GM18520 (cell line): Measurements from ENCODE around the gene FAM216A.
"Not testable (repeated sequence)": the region's sequence is repeated elsewhere in the genome, so short reads cannot be mapped to it uniquely, and the experiment has no call there.

ENCODE experiments used
- ATAC-seq: cut with Tn5 transposase; IDR thresholded peaks from one replicate; pipeline ENCODE4 v1.9.1; 2021; ENCODE audit not compliant: unreplicated experiment

The FAM216A gene, protein sequence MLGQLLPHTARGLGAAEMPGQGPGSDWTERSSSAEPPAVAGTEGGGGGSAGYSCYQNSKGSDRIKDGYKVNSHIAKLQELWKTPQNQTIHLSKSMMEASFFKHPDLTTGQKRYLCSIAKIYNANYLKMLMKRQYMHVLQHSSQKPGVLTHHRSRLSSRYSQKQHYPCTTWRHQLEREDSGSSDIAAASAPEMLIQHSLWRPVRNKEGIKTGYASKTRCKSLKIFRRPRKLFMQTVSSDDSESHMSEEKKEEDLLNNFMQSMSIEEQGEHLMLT

DNA sequence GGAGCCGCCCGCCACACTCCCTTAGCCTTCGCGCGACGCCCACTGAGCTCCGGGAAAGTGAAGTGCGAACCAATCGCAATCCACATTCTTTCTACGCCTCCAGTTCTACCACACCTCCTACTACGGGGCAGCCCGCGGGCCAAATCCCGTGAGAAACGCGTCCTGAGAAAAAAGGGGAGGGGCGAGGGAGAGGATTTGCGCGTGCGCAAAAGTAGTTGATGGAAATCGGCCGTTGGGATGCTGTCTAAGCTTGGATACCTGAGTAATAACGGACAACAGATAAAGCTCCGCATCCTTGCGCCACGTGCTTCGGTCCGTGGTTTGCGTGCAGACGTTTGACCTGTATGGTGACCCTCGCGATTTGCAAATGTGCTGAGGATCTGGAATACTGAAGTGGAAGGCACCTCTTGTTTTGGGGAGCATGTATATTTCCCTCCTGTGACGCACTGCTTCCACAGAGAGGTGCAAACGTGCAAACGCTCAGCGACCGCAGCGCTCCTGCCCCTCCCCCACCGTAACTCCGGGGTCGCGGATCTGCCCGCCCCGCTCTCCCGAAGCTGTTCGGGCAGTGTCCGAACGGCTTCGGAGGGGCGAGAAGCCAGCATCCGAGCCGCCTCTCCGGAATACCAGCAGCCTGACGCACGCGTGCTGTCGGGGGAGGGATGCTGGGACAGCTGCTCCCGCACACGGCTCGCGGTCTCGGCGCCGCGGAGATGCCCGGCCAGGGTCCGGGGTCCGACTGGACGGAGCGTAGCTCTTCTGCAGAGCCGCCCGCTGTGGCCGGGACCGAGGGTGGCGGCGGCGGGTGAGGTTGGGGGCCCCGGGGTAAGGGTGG, at the start of gene FAM216A, which contains the start of gene GPN3:
TSS of gene FAM216A (plus strand) at position 632 of the 835 bp plus-strand sequence. CDS start at position 663, 31 bp downstream.
TSS of gene GPN3 (minus strand) at position 44 of the 835 bp plus-strand sequence. CDS start 54 bp downstream, outside the sequence.
- ATAC-seq, result peak; percentile 72

DNA sequence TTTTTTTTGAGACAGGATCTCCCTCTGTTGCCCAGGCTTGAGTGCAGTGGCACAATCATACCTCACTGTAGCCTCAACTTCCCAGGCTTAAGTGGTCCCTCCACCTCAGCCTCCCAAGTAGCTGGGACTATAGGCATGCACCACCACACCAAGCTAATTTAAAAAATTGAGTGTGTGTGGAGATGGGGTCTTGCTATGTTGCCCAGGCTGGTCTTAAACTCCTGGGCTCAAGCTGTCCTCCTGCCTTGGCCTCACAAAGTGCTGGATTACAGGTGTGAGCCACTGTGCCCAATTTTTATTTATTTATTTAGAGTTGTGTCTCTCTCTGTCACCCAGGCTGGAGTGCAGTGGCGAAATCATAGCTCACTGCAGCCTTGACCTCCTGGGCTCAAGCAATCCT, 48.0 kb upstream of the FAM216A start:
- ATAC-seq, result not testable (repeated sequence)

DNA sequence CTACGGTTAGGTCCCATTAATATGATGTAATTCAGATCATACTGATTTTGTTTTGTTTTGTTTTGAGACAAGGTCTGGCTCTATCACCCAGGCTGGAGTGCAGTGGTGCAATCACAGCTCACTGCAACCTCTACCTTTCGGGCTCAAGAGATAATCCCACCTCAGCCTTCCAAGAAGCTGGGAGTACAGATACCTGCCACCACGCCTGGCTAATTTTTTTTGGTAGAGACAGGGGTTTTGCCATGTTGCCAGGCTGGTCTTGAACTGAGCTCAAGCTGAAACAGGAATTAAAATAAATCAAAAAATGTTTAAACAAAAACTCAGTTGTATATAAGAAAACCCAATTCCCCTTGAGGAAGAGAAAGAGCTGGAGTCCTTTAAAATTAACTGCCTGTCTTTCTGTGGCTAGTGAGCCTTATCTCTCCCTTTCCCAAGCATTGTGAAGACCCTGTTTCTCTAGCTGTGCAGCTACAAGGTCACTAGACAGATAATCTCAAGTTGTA, 47.4 kb upstream of the FAM216A start:
- no peak for ATAC-seq

DNA sequence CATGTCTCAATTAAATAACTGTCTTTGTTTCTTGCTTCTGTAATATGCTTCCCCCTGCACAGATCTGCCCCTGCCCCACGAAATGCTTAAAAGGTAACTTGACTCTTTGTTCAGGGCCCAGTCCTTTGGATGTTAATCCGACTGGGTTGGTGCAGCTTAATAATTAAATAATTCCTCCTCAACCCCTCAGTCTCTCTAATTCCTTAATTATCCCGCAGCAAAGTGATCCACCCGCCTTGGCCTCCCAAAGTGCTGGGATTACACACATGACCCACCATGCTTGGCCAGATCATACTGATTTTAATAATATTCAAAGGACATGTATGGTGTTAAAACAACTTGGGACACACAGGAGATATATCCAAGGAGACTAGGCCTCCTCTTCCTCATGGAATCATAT, 46.9 kb upstream of the FAM216A start:
- ATAC-seq, result no peak

DNA sequence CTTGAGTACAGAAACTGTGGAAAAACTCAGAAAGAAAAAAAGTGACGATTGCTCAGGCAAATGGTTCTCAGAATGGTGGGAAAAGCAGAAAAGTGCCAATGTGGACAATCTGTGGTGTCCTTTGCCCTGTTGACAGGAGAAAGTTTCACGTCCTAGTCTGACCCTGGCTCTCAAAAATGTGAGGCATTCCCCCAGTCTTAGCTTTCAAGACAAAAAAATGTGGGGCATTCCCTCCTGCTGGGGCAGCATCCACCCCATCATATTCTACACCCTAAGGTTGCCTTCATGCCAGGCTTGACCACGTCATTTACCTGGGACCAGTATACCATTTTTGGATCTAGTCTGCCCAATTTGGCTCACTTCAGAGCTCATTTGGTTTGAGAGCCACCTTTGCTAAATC, 44.4 kb upstream of the FAM216A start:
- ATAC-seq, result no peak

DNA sequence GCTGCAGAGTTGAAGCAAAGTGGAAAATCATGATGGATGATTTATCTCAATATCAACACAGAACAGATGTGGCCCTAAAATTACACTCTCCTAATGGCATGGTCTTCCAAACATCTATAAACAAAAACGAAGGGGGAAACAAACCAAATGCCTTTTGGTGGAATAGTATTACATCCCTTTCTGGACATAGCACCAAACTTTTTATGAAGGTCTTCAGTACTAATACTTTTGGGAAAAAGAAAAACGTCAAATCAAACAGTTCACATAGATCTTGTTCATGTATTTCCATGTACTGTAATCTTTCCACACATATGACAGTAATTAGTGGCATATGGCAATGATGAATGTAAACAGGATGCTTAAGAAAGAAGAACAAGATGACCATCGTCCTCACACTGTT, 42.2 kb upstream of the FAM216A start:
- ATAC-seq, result no peak

DNA sequence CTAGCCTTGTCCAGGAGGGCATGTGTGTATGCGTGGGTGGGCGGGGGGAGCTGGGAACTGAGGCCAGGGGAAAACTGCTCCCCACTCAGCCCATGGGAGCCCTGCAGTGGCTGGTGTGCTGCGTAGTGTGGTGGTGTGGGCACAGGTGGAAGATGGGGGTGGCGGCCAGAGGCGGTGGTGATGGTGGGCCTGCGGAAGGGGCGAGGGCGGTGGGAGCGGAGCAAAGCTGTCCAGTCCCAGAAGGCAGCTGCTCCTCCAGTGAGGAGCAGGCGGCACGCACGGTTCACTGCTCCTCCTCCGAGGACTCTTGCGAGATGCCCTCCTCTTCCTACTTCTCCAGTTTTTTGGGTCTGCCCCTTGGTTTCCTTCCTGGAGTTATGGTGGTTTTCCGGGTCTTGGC, 39.0 kb upstream of the FAM216A start:
- not testable (repeated sequence) for ATAC-seq

DNA sequence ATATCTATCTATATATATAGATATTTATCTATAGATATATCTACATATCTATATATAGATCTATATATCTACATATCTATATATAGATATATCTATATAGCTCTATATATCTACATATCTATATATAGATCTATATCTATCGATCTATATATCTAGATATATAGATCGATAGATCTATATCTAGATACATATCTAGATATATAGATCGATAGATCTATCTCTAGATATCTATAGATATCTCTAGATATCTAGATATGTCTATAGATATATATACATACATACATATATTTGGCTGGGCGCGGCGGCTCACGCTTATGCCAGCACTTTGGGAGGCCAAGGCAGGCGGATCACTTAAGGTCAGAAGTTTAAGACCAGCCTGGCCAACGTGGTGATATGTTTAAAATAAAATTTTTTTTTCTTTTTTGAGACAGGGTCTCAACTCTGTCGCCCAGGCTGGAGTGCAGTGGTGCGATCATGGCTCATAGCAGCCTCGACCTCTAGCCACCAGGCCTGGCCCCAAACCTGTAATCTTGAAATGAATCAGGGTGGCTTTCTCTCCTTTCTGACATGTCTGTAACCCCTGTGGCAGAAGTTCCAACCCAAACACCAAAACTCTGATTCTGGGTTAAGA, 36.6 kb upstream of the FAM216A start:
- no peak for ATAC-seq

DNA sequence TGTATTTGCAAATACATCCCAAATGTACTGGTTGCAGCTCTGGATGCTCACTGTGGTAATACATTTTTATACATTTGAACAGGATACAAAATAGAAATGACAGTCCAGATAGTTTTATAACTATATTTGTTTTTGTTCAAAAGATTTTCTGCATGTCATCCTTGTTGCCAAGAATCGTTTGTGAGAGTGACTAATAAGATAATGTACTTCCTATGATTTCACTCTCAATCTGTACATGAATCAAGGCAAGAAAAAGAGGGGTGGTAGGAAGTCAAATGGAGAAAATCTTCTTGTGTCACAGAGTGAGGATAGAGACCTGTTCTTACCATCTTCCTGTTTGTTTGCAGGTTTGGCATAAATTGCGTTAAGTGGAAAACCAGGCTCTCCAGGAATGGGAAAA, 32.4 kb upstream of the FAM216A start:
- no peak for ATAC-seq

DNA sequence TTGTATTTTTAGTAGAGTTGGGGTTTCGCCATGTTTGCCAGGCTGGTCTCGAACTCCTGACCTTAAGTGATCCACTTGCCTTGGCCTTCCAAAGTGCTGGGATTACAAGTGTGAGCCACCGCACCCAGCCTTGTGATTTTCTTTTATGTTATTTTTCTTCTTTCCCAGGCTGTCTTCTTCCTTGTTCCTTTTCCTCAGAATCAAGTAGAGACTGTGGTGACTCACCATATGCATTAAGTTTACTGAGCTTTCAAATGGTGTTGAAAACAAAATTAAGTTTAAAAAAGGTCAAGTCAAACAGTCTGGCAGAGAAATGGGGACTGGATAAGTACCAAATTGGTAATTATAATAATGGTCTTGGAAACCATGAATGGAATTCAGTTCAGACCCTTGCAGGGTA, 24.2 kb upstream of the FAM216A start:
- no peak for ATAC-seq

DNA sequence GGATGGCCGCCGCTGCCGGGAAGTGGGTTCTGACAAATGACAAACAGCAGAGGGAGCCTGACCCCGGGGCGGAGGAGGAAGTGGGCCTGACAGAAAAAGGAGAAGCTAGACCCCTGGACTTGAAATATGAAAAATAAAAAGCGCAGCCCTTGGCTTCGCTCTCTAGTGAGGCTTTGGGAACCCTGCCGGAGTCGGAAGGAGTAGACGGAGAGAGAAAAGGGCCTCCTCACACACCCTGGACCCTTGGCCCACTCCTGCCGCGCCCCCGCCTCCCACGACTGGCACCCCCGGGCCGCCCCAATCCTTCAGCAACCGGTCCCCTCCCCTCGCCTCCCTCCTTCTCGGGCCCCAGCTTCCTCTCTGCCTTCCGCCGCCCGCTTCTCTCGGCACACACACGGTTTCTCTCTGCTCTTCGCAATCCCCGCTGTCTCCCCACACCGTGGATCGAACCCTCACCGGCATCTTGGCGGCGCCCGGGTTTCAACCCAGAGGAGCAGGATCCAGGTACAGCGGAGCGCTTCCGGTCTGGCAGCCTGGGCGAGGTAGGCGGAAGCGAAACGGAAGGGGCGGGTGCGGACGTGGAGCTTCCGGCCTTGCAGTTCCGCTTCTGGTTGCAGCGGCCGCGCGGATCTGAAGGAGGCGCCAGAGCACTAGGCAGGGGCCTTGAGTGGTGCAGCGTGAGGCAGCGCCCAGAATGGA, 18.7 kb upstream of the FAM216A start, which contains the start of gene ARPC3:
TSS of gene ARPC3 (minus strand) at position 539 of the 699 bp plus-strand sequence. CDS start at position 462, 77 bp downstream.
- peak; percentile 94 for ATAC-seq

DNA sequence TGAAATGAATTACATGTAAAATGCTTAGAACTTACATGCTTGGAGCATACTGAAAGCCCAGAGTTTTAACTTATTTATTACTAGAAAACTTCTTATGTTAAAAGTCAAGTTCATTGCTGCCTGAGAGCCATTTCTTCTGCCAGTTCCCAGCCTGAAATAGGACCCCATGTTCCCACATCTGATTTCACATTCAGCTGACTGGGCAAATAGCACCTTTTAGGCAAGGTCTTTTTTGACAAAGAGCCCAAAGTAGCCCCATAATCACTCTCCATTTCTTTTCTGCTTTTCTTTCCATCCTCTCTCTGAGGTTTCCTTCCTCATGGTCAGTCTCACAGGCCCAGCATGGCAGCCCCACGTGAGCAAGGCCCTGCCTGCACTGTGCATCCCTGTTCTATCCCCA, 17.4 kb upstream of the FAM216A start:
- ATAC-seq, result no peak

DNA sequence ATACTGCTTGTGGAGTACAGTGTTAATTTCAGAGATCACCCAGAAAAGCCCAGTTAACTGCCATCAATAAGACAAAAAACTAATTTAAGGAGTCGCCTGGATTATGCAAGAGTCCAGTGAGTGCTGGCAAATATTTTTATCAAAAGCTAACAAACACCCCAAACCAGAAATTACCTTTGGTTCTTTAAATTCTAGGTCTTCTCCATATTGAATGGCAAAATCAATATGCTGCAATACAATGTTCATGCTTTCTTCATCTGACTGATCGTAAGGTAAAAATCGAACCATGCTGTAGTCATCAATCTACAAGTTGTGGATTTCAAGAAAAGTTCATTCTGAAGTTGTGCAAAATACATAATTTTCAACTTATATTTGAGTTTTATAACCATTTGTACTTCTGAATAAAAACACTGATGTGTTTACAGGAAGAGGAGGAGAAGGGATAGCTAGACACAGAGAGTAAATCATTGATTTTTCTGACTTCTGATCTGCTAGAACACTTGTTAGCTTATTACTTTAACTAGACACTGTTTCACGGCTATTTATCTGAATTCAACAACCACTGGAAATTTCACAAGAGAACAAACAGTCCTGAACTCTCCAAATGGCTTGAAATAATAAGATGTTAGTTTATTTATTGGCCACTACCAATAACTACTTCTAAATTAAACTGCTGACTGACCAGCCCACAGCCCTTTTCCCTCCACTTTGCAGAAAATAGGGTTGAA, 14.9 kb upstream of the FAM216A start:
- no peak for ATAC-seq

DNA sequence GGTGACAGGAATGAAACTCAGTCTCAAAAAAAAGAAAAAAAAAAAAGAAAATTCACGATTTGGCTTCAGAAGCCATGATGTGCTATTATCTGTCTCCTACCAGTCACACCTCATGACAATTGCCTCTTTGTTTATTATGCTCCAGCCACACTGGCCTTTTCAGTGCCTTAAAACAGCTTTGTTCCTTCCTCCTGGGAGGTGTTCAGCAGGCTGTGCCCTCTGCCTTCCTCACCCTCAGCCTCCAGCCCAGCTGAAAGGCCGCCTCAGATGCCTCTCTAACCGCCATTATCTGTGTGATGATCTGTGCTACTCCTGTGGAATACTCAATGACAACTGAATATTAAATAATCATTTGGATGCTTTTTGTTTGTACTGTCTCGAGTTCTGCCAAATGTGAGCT, 9.9 kb upstream of the FAM216A start:
- no peak for ATAC-seq

DNA sequence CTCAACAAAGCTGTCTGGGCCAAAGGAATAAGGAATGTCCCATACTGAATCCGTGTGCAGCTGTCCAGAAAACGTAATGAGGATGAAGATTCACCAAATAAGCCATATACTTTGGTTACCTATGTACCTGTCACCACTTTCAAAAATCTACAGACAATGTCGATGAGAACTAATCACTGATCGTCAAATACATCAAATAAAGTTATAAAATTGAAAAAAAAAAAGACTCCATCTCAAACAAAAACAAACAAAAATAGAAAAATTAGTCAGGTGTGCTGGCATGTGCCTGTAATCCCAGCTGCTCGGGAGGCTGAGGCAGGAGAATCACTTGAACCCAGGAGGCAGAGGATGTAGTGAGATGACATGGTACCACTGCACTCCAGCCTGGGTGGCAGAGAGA, 7.5 kb upstream of the FAM216A start:
- ATAC-seq, result not testable (repeated sequence)

DNA sequence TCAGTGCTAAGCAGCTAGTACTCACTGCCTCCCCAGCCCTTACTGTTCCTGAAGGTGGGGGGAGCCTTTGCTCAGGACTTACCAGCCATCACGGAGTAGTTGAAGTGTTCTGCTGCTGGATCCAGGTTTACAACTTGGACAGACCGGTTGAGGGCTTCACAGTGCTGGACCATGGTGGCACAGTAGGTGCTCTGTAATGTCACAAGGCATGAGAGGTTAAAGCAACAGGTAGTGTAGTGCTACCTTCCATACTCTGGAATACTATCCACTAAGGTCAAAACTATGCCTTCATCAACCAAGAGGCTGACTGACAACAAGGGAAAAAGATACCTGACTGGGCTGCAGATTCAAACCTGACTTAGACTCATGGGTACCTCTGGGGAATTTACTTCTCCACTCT, 3.6 kb upstream of the FAM216A start:
- no peak for ATAC-seq

DNA sequence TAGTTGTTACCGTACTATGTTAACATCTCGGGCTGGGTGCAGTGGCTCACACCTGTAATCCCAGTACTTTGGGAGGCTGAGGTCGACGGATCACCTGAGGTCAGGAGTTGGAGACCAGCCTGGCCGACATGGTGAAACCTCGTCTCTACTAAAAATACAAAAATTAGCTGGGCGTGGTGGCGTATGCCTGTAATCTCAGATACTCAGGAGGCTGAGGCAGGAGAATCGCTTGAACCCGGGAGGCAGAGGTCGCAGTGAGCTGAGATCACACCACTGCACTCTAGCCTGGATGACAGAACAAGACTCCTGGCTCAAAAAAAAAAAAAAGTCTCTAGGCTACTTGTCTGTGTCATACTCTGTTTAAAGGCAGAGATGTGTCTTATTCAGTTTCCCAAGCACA, 2.9 kb upstream of the FAM216A start:
- ATAC-seq, result not testable (repeated sequence)

DNA sequence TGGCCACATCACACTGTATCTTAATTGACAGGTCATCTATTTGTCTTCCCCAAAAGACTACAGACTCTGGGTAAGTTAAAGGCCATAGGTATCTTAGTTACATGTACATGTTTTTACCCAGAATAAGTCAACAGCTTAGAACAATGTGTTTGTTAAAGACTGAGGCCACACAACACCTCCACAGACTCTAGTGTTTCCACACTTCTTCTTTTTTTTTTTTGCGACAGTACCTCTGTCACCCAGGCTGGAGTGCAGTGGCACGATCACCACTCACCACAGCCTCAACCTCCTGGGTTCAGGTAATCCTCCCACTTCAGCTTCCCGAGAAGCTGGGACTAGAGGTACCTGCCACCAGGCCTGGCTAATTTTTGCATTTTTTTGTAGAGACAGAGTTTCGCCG, 1.9 kb upstream of the FAM216A start:
- no peak for ATAC-seq

DNA sequence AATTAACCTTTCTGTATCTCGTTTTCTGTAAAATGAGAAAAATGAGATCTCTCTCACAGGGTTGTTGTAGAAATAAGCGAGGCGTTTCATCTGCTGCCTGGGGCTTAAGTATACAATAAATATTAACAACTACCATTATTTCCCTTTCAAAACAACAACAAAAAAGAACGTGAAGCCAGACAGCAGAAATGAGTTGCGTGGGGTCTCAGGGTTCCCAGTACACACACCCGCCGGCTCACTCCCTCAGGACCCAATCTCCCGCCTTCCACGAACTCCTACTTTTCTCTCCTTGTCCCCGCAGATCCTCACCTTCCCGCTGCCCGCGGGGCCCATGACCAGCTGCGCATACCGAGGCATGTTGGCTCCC, 815 bp upstream of the FAM216A start:
- no peak for ATAC-seq

DNA sequence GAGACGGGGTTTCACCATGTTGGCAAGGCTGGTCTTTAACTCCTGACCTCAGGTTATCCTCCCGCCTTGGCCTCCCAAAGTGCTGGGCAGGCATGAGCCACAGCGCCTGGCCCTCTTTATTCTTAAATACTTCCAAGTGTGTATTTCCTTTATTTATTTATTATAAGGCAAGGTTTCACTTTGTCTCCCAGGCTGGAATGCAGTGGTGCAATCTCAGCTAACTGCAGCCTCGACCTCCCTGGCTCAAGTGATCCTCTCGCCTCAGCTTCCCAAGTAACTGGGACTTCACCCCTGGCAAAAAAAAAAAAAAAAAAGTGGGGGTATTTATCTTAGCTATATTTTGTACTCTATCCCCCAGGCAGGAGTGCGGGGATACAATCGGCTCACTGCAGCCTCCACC, 6.8 kb downstream of the FAM216A start:
- ATAC-seq, result no peak
